GM18867 (cell line): ENCODE results near the gene ARHGAP24.
"Not testable (repeated sequence)": the region's sequence is repeated elsewhere in the genome, so short reads cannot be mapped to it uniquely, and the experiment has no call there.

ENCODE experiments used
- ATAC-seq: cut with Tn5 transposase; IDR thresholded peaks from one replicate; pipeline ENCODE4 v1.9.1; 2021; ENCODE audit warnings: mild to moderate bottlenecking, moderate library complexity; ENCODE audit not compliant: unreplicated experiment

ARHGAP24 gene

GRCh38 chr4:85642356-85643100, 167.6 kb downstream of the ARHGAP24 start:
- ATAC-seq = peak; percentile 54

DNA sequence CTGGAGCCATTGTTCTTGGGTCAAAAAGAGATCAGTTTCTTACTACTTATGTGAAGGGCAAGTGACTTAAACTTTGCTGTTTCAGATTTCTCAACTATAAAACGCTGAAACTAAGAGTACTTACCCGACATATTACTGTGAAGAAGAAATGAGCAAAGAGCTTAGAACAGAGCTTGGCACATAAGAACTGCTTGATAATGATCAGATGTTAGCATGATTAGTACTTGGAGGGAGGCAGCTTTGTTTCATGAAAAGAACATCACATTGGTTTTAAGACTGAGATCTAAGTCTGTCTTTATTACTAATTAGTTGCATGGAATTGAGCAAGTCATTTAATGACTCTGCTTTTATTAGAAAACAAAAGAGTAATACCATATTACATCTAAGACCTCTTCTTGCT, 169.1 kb downstream of the ARHGAP24 start:
- ATAC-seq = no peak

GRCh38 chr4:85650908-85651307, 176.0 kb downstream of the ARHGAP24 start:
- no peak for ATAC-seq

DNA sequence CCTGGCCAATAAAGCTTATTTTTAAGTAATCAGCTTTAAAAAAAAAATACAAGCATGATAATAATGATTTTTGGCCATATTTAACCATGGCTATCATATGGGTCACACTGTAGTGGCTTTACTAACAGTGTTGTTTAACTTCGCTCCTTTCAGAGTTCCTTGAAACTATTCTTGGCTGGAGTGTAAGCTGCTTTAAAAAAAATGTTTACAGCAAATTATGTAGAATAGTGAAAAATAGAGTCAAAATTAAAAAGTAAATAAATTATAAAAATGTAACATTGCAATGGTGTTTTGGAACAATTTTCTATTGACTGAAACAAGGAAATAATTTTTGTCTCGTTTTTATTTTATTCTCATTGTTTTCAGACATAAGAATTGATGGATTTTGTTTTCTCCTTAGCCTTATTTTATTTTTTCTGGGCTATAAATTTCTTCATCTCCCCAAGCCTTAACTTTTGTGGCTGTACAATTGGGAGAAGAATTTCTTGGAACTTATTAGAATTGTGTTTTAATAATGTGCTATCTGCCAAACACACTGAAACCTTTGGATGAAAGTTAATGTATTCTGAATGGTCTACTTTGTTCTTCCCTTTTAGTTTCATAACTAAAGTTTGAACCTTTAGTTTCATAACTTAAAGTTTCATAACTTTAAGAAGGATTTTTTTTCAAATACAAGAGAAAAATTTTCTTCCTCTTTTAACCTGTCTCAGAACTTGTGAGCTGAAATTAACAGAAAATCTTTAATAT, 182.0 kb downstream of the ARHGAP24 start:
- no peak for ATAC-seq

DNA sequence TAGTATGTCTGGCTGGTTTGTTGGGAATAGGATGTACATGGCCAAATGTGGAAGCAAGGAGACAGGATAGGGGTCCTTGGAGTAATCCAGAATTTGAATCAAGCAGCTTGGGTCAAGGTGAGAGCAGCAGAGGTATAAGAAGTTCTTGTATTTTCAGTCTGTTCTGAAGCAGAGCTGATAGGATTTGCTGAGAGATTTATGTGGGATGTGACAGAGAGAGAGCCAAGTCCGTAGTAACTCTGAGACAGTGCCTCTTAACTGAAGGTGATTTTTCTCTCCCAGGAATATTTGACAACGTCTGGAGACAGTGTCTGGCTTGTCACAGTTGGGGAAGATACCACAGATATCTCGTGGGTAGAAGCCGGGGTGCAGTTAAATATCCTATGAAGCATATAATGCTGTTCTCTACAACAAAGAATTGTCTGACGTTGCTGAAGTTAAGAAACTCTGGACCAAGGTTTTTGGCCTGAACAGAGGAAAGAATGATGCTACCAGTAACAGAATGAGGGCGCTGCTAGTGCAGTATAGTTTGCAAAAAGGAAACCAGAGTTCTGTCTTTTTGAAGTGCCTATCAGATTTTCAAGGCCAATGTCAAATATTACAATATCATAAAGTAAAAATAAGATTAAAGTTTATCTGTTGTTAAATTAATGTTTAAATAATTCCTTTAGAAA, 184.0 kb downstream of the ARHGAP24 start:
- no peak for ATAC-seq

DNA sequence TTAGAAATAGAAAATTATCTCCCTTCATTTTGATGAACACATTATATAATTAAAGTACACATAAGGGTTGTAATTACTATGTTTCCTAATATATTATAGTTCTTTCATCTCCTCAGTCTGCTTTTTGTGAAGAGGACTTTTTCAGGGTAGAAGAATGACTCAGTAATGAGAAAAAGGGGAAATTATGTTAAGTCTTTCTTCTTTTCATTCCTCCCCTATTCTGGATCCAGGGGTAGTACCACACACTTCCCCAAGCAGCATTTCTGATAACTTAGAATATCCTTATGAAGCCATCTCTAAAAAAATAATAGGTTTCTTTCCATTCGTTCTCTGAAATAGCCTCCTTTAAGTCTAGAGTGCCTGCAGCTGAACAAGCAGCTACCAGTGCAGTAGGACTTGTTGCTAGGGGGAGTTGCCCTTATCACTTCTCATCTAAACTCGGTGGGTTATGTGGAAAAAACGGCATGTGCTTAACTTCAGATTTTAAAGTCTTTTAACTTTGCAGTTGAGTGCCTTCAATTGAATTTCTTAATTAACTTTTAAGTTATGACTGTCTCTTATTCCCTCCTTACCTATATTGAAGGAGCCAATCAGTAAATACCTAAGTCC, 184.8 kb downstream of the ARHGAP24 start:
- ATAC-seq = no peak

- ATAC-seq = not testable (repeated sequence)
These were observed 191.7 kb downstream of the ARHGAP24 start for GRCh38 chr4:85666625-85667024.

DNA sequence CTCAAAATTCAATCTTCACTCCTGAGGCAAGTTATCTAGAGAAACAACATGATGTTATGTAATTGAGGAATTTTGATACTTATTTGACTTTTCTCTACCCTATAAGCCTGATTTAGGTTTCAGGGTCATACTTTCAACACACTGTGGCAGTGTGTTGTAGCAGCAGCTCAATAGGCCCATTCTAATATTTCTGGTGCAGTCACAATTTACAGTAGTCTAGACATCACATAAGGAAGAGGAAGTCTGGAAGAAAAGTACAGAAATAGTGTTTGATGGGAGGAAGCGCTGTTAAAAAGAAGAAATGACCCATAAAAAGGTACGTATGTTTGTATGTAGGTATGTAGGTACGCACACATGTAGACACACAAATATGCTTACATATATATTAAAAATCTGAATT, 194.3 kb downstream of the ARHGAP24 start:
- ATAC-seq = no peak

GRCh38 chr4:85669992-85670548, 195.1 kb downstream of the ARHGAP24 start:
- no peak for ATAC-seq

DNA sequence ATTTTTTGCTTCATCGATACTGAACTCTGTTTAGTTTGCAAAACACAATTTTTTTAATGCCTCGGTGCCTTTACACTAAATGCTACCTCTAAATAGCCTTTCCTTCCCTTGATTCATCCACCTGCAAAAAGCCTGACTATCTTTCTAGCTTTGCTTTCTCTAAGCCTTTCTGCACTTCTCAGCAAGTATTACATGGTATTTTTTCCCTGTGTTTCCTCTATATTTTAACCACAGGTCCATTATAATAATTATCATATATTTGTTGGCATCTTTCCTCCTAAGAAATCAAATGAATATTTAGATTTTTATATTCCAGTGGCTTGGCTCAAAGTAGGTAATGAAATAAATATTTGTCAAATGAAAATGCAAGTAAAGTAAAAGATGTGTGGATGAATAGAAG, 196.2 kb downstream of the ARHGAP24 start:
- no peak for ATAC-seq

DNA sequence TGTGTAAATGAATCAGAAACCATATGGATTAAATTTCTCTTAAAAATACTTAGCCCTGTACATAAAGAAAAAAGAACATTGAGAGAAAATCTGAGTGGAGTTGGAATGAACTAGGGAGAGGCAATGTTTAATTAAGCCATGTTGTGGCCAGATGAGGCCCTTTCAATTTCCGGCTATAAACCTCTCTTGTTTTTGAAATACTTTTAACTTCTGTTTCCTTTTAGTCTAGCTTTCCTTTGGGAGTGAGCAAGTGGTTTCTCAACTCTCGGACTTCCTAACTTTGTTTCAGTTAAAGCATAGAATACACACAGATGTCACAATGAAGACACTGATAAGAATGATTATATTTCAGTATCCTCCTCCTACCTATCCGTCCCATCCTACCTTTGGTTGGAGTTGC, 197.2 kb downstream of the ARHGAP24 start:
- ATAC-seq = no peak

DNA sequence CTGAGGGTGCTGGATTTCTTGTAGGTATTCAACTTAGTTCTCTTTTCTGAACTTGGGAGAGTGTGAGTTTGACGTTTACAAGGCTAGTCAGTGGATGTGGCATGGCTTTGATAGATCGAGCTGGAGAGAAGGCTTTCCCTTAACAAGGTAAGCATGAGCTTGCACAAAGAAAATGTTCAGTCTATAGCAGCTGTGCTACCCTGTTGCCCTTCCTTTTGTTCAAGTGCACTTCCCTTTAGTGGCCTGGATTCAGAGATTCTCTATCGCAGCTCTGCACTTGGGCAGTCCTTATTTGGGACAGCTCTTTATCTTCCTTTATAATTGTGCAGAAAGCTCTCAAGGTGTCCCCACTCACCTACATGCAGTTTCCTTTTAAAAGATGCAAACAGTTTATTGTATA, 198.0 kb downstream of the ARHGAP24 start:
- no peak for ATAC-seq

GRCh38 chr4:85673540-85673939, 198.6 kb downstream of the ARHGAP24 start:
- ATAC-seq = no peak

DNA sequence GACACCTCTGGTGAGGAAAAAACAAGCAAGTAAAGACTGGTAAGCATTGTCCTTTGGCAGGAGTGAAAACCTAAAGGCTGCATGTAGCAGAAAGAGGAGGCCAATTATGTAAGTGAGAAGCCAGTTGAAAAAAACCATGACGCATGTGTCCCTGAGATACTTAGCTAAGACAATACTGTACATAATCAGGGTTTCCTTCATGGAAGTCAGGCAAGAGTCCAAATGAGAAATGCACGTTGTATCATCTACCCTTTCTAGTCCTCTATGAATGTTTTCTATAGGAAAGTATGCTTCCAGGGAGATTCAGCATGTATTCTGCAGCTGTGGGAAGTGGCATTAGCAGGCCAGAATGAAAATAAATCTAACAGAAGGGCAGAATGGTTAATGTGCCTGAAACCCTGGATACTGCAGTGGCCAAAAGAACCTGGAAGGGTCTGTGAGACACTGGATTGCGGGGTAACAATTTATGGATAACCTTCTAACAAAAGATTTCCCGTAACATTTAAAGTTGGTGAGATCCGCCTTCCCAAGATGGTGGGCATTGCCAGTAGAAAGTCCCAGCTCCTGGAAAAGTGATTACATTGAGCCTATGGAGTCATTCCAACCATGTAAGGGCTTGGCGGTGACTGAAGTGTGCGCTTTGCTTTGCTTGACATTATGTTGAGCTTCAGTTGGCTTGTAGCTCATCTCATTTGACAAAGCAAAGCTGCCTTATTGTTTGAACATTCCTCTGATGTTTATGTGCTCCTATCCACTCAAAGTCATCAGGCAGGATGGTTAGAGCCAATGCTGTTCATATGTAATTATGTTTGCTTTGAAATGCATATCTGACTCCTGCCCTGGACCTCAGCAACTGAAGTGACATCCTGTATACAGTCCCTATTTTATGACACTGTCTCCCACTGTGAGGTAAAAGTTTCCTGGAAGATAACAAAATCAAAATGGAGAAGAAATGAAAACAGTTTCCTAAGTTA, 200.4 kb downstream of the ARHGAP24 start:
- ATAC-seq = no peak

DNA sequence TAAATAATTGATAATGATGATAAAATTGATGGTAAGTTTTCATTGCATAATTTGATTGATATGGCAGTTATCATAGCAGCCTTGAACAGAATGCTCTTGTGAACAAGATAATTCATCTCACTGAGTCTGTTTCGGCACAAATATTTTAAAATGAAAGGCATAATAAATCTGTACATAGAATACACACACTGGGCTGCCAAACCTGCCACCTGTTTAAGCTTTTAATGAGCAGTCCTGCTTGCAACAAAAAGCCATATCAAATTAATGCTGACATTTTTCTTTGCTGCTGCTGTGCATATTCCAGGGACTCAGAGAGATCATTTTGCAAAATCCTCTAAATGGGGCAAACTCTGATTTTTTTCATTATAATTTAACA, 201.1 kb downstream of the ARHGAP24 start:
- no peak for ATAC-seq

- no peak for ATAC-seq
These were observed 202.1 kb downstream of the ARHGAP24 start for GRCh38 chr4:85676850-85677590.

- no peak for ATAC-seq
These were observed 206.3 kb downstream of the ARHGAP24 start for GRCh38 chr4:85681221-85681657.

GRCh38 chr4:85681921-85682320, 207.0 kb downstream of the ARHGAP24 start:
- no peak for ATAC-seq

- ATAC-seq = no peak
These were observed 207.4 kb downstream of the ARHGAP24 start for GRCh38 chr4:85682391-85682790.
